GM12878 (cell line): Measurements from ENCODE around the gene EMP2. TPM values are rescaled to one million over a fixed set of nuclear protein-coding genes. Genes with fewer than 3 reads are reported as not detected.

ENCODE experiments used
- ATAC-seq: fragments of 200-7000 bp; cut with Tn5 transposase; 3 replicates; pipeline ENCODE4 v1.9.1; 2020; ENCODE audit warnings: mild to moderate bottlenecking, moderate library complexity
- BruUV-seq: library from RNA; stranded (reverse); fragments of 400-500 nt; replicated peaks from 2 replicates; lab custom pipeline; 2021; lab: Mats Ljungman, UMichigan
- CTCF ChIA-PET: fragments of 300-600 bp; sonication (Branson Sonifier 250); formaldehyde crosslinking; extraction: SDS; loops from one replicate; lab custom pipeline; 2021; ENCODE audit warnings: inconsistent platforms; lab: Yijun Ruan, JAX
- POLR2A ChIA-PET: fragments of 350-600 bp; formaldehyde crosslinking; extraction: SDS; loops from one replicate; lab custom pipeline; 2021; ENCODE audit warnings: inconsistent platforms; lab: Charles Lee
- RAD21 ChIA-PET: fragments of 300-600 bp; sonication (Branson Sonifier 250); formaldehyde crosslinking; loops from one replicate; lab custom pipeline; 2023; ENCODE audit warnings: antibody characterized with exemption; ENCODE audit not compliant: unreplicated experiment; lab: Charles Lee
- SMC1A ChIA-PET: fragments of 300-600 bp; sonication (Branson Sonifier 250); formaldehyde crosslinking; loops from one replicate; lab custom pipeline; 2023; ENCODE audit not compliant: unreplicated experiment, uncharacterized antibody; lab: Charles Lee
- DNase-seq: peaks from one replicate; pipeline ENCODE4 v3.0.0-alpha.2; 2011; ENCODE audit warnings: low read depth, low spot score
- FAIRE-seq: peaks from 3 replicates; lab custom pipeline; 2011; peaks lifted over from hg19 to GRCh38; lab: Jason Lieb, UNC
- H2AFZ ChIP-seq: 2 replicates; pipeline ENCODE4 v1.6.0; 2011; ENCODE audit warnings: low read depth, low read length, control low read depth; ENCODE audit not compliant: control insufficient read depth
- H3K27ac ChIP-seq: 2 replicates; pipeline ENCODE4 v1.5.1; 2011; ENCODE audit warnings: control low read depth; ENCODE audit not compliant: control insufficient read depth, insufficient read depth
- H3K27me3 ChIP-seq, 2 experiments: replicated peaks in 1 of 2; 2 replicates each; pipeline versions ENCODE4 v1.6.0 to v1.6.1; 2011; ENCODE audit warnings: low read length in 1 of 2; ENCODE audit not compliant: control insufficient read depth in 2 of 2, insufficient read depth in 2 of 2
- H3K36me3 ChIP-seq, 2 experiments: 2 replicates each; pipeline ENCODE4 v1.5.1; 2011; ENCODE audit warnings: low read length in 1 of 2; ENCODE audit not compliant: control insufficient read depth in 2 of 2, insufficient read depth in 2 of 2
- H3K4me1 ChIP-seq: 2 replicates; pipeline ENCODE4 v1.6.1; 2011; ENCODE audit warnings: mild to moderate bottlenecking, low read length, moderate library complexity, mixed read lengths; ENCODE audit not compliant: control insufficient read depth, insufficient read depth
- H3K4me2 ChIP-seq: 2 replicates; pipeline ENCODE4 v1.6.0; 2011; ENCODE audit warnings: control low read depth; ENCODE audit not compliant: control insufficient read depth, insufficient read depth
- H3K4me3 ChIP-seq: fragments of 200-600 bp; sonication (generic); 2 replicates; pipeline ENCODE4 v1.5.1; 2016
- H3K79me2 ChIP-seq: 2 replicates; pipeline ENCODE4 v1.6.0; 2011; ENCODE audit warnings: low read length; ENCODE audit not compliant: control insufficient read depth, insufficient read depth
- H3K9ac ChIP-seq: 2 replicates; pipeline ENCODE4 v1.8.0; 2011; ENCODE audit warnings: low read length, control low read depth, mixed read lengths; ENCODE audit not compliant: control insufficient read depth, insufficient read depth
- H3K9me3 ChIP-seq: replicated peaks from 3 replicates; pipeline ENCODE4 v1.5.1; 2011; ENCODE audit warnings: mild to moderate bottlenecking, low read length; ENCODE audit not compliant: control insufficient read depth, insufficient read depth
- H4K20me1 ChIP-seq: 2 replicates; pipeline ENCODE4 v1.6.0; 2011; ENCODE audit not compliant: control insufficient read depth, insufficient read depth
- BRCA1 ChIP-seq: IDR thresholded peaks from 2 replicates; pipeline ENCODE4 v1.6.1; 2011; ENCODE audit warnings: low read depth, low read length, improper control_type of control experiment
- GATAD2B ChIP-seq: fragments of 450-650 bp; conservative IDR thresholded peaks from 2 replicates; pipeline ENCODE4 v1.6.1; 2017; ENCODE audit warnings: low read depth, mild to moderate bottlenecking, moderate library complexity
- HDAC6 ChIP-seq: fragments of 200-600 bp; sonication (generic); IDR thresholded peaks from one replicate; pipeline ENCODE4 v1.8.0; 2017; ENCODE audit warnings: antibody characterized with exemption; ENCODE audit not compliant: unreplicated experiment
- IKZF2 ChIP-seq, 2 experiments: fragments of 450-650 bp; IDR thresholded peaks; 2 replicates each; pipeline ENCODE4 v1.6.1; 2017; ENCODE audit warnings: mild to moderate bottlenecking in 2 of 2, moderate library complexity in 2 of 2
- JUNB ChIP-seq: IDR thresholded peaks from 2 replicates; pipeline ENCODE4 v1.6.1; 2016; ENCODE audit warnings: antibody characterized with exemption, mild to moderate bottlenecking
- NFYB ChIP-seq: IDR thresholded peaks from 2 replicates; pipeline ENCODE4 v1.6.1; 2011; ENCODE audit warnings: low read depth, mild to moderate bottlenecking, low read length, improper control_type of control experiment, moderate library complexity; ENCODE audit not compliant: insufficient read depth
- RB1 ChIP-seq: fragments of 450-650 bp; formaldehyde crosslinking; IDR thresholded peaks from 2 replicates; pipeline ENCODE4 v1.6.1; 2017; ENCODE audit warnings: mild to moderate bottlenecking, borderline replicate concordance
- SIX5 ChIP-seq: IDR thresholded peaks from 2 replicates; pipeline ENCODE4 v1.6.1; 2011; ENCODE audit warnings: mild to moderate bottlenecking, low read depth, low read length, moderate library complexity; ENCODE audit not compliant: severe bottlenecking
- SMAD1 ChIP-seq: fragments of 450-650 bp; IDR thresholded peaks from 2 replicates; pipeline ENCODE4 v1.6.1; 2018; ENCODE audit warnings: mild to moderate bottlenecking, low read depth; ENCODE audit not compliant: partially characterized antibody
- SREBF1 ChIP-seq: IDR thresholded peaks from 2 replicates; pipeline ENCODE4 v1.6.1; 2012; ENCODE audit warnings: mild to moderate bottlenecking, low read length
- ZBED1 ChIP-seq: IDR thresholded peaks from 2 replicates; pipeline ENCODE4 v1.6.1; 2016; ENCODE audit warnings: borderline replicate concordance
- WGBS: methylation state at CpG from one replicate; pipeline ENCODE4 v1.1.6; 2016; ENCODE audit warnings: low lambda C conversion rate; ENCODE audit not compliant: insufficient replicate concordance, insufficient coverage; ENCODE audit errors: missing lambda C conversion rate; 5-methylcytosine and 5-hydroxymethylcytosine counted together
- in situ Hi-C: fragments of 300-500 bp; cut with MboI; formaldehyde crosslinking; loops from 9 replicates; pipeline ENCODE4 v1.14.3; 2018; ENCODE audit warnings: mixed read lengths
- intact Hi-C: fragments of 100-400 bp; cut with micrococcal nuclease; formaldehyde crosslinking; loops from one replicate; pipeline ENCODE4 v1.14.2; 2022; ENCODE audit not compliant: unreplicated experiment
- polyA plus RNA-seq, 11 experiments: library from polyadenylated mRNA; depleted of rRNA in 4 of 11; unstranded in 6 of 11; stranded (reverse) in 5 of 11; fragments of >200 nt; fragmentation: Nextera tagmentation in 4 of 11; fragmentation: Illumina TruSeq in 1 of 11; extraction: Ambion mirVana in 4 of 11; extraction: Trizol in 1 of 11; gene quantifications; 1 replicate in 1 of 11; 2 replicates in 10 of 11; pipeline versions ENCODE4 v1.2.1 to v1.2.3, GENCODE V29; 2011 to 2016; ENCODE audit warnings: inconsistent platforms in 2 of 11, missing spikeins in 2 of 11, low read depth in 1 of 11
- total RNA-seq, 4 experiments: library from RNA; depleted of rRNA in 3 of 4; stranded (reverse); fragments of >200 nt in 3 of 4; fragmentation: Illumina TruSeq in 1 of 4; extraction: Trizol in 1 of 4; gene quantifications; 2 replicates each; pipeline versions ENCODE4 v1.2.1 to v1.2.3, GENCODE V29; 2013 to 2021
- TF ChIP-seq, protein P1 (sequence below): IDR thresholded peaks from 2 replicates; pipeline ENCODE4 v1.6.1; 2012; ENCODE audit warnings: low read depth, low read length, improper control_type of control experiment
- TF ChIP-seq, protein P2 (sequence below): fragments of 450-650 bp; IDR thresholded peaks from 2 replicates; pipeline ENCODE4 v1.6.1; 2016; ENCODE audit warnings: mild to moderate bottlenecking

The EMP2 gene
- total and polyA plus RNA-seq, 10 of the 15 experiments (the other 5 are each of a cell fraction or from before 2014, with no cell fraction given): 0.41 to 10.4 (median 3.8) TPM

DNA sequence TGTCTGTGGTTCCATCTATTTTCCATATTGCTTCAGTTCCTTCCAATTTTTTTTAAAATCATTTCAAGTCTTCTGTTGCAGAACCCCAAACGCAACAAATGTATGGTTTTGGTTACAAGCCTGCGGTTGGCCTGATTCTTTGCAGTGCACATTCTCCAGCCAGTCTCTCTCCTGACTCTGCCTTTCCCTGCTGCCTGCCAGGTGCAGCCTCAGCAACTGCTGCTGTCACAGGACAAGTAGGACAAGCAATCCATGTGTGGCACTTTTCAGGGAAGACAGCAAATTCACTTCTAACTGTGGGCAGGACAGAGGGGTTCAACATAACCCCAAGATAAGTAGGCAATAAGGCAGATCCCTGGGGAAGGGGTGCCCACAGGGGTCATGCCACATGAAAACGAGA lies 24.2 kb downstream of the EMP2 start:
- RAD21 ChIA-PET: no interaction called here
- no peaks in the 10 kb centered on the region for H3K9me3 ChIP-seq
- TF ChIP-seq RB1 (no peak), SREBF1 (no peak), NFYB (no peak), GATAD2B (no peak), IKZF2 (IDR thresholded peaks at IDR 0.05) (no peak), JUNB (no peak), SMAD1 (no peak), SIX5 (no peak), BRCA1 (no peak), ZBED1 (no peak), HDAC6 (no peak)
- TF ChIP-seq, protein P1, sequence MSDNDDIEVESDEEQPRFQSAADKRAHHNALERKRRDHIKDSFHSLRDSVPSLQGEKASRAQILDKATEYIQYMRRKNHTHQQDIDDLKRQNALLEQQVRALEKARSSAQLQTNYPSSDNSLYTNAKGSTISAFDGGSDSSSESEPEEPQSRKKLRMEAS: no peak
- TF ChIP-seq, protein P2, sequence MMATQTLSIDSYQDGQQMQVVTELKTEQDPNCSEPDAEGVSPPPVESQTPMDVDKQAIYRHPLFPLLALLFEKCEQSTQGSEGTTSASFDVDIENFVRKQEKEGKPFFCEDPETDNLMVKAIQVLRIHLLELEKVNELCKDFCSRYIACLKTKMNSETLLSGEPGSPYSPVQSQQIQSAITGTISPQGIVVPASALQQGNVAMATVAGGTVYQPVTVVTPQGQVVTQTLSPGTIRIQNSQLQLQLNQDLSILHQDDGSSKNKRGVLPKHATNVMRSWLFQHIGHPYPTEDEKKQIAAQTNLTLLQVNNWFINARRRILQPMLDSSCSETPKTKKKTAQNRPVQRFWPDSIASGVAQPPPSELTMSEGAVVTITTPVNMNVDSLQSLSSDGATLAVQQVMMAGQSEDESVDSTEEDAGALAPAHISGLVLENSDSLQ: no peak
- H2AFZ ChIP-seq: no peak overlapping the region
- H4K20me1 ChIP-seq: no peaks in the 10 kb centered on the region
- intact Hi-C loops (no loop called here), in situ Hi-C loops (no loop called here)
- H3K79me2 ChIP-seq: no peaks in the 10 kb centered on the region
- no peak overlapping the region for H3K27ac ChIP-seq
- no peak for FAIRE-seq
- H3K4me2 ChIP-seq: no peak overlapping the region
- DNase-seq: no peak
- BruUV-seq: no TSS peak
- POLR2A ChIA-PET: no interaction called here
- WGBS: 63% methylated on average over 3 of the region's 3 CpGs
- no peak overlapping the region for H3K4me3 ChIP-seq
- peaks cover 7% of the 10 kb centered on the region for H3K4me1 ChIP-seq
- H3K9ac ChIP-seq: no peak overlapping the region
- H3K27me3 ChIP-seq: no peaks in the 10 kb centered on the region
- CTCF ChIA-PET: no interaction called here
- ATAC-seq: no peak
- SMC1A ChIA-PET: no interaction called here
- no peaks in the 10 kb centered on the region for H3K36me3 ChIP-seq
